Measurements from ENCODE around the gene TRDN. TPM values are rescaled to one million over a fixed set of nuclear protein-coding genes. Genes with fewer than 3 reads are reported as not detected.
"Not testable (repeated sequence)": the region's sequence is repeated elsewhere in the genome, so short reads cannot be mapped to it uniquely, and the experiment has no call there.

TRDN gene
- total RNA-seq, 3 donors from 2014 or later = 0.96 TPM; not detected in 2

GRCh38 chr6:123323452-123324329 lies 313.1 kb downstream of the TRDN start:
- H3K27ac ChIP-seq = no peak overlapping the region
- intact Hi-C loops (cut with DNase I; ENCODE audit: low total_unique reads) = no loop called here
- DNase-seq (ENCODE audit: low spot score in 2 of 2) = no peak
- no peak overlapping the region for H3K4me3 ChIP-seq
- no peaks in the 10 kb centered on the region for H3K27me3 ChIP-seq
- no peaks in the 10 kb centered on the region for H3K9me3 ChIP-seq
- H3K4me1 ChIP-seq = no peaks in the 10 kb centered on the region
- no peaks in the 10 kb centered on the region for H3K36me3 ChIP-seq
- TF ChIP-seq POLR2A (IDR thresholded peaks at IDR 0.05) (no peak), POLR2AphosphoS5 (IDR thresholded peaks at IDR 0.05) (no peak), CTCF (IDR thresholded peaks at IDR 0.05) (no peak)

DNA sequence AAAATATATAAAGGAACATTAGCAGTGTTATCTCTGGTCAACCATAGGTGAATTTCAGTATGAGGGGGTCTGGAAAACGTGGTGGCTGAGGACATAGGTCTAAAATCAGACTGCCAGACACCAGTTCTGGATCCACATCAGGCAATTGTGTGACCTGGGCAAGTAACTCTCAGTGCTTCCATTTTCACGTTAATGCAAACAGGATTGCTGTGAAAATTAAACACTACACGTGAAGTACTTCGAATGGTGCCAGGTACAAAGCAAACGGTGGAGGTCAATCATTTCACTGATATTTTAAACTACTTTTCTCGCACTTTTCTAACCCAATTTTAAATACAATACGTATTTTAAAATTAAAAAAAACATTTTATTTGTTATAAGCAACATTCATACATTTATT lies 315.7 kb downstream of the TRDN start:
- DNase-seq (ENCODE audit: low spot score in 2 of 2) = no peak
- Histone ChIP-seq H3K27me3 (no peaks in the 10 kb centered on the region), H3K27ac (no peak overlapping the region), H3K4me1 (no peaks in the 10 kb centered on the region), H3K9me3 (no peaks in the 10 kb centered on the region), H3K4me3 (no peak overlapping the region), H3K36me3 (no peaks in the 10 kb centered on the region)
- intact Hi-C loops (cut with DNase I; ENCODE audit: low total_unique reads) = no loop called here
- TF ChIP-seq POLR2A (IDR thresholded peaks at IDR 0.05) (no peak), POLR2AphosphoS5 (IDR thresholded peaks at IDR 0.05) (no peak), CTCF (IDR thresholded peaks at IDR 0.05) (no peak)

DNA sequence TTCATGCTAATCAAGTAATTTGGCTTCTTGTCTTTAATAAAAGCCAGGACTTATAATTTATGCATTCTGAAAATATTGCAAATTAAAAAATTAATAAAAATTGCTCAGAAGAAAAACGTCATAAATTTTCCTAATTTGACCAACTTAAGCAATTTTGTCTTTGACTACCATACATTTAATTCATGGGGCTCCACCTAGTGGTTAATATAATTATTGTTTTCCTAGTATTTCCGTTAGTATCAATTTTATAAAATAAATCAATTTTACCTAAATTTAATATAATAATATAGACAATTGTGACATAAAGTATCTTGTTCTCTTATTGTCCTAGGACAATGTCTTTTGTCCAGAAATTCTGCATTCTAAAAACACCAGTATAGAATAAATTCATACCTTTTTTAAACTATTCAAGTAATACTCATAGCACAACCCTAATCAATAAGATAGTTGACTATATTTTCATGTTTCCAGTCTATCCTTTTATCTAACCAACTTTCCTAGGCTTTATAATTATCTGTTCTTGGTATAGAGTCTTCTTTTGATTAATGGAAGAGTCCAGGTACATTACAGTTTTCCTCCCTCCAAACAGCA lies 319.9 kb downstream of the TRDN start:
- H3K27me3 ChIP-seq = no peaks in the 10 kb centered on the region
- no peaks in the 10 kb centered on the region for H3K4me1 ChIP-seq
- no peak for DNase-seq (ENCODE audit: low spot score in 2 of 2)
- H3K9me3 ChIP-seq = no peaks in the 10 kb centered on the region
- no peak overlapping the region for H3K27ac ChIP-seq
- H3K4me3 ChIP-seq = no peak overlapping the region
- intact Hi-C loops (cut with DNase I; ENCODE audit: low total_unique reads) = no loop called here
- no peak for TF ChIP-seq POLR2A (IDR thresholded peaks at IDR 0.05)
- TF ChIP-seq CTCF (IDR thresholded peaks at IDR 0.05) = peak in 2 of 3 donors; percentile 17 to 25
- no peaks in the 10 kb centered on the region for H3K36me3 ChIP-seq

DNA sequence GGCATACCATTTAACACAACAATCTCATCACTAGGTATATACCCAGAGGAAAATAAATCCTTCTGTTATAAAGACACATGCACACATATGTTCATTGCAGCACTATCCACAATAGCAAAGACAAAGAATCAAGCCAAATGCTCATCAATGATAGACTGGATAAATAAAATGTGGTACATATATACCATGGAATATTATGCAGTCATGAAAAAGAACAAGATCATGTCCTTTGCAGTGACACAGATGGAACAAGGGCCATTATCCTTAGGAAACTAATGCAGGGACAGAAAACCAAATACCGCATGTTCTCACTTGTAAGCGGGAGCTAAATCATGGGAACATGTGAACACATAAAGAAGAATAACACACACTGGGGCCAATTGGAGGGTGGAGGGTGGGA lies 322.3 kb downstream of the TRDN start:
- H3K36me3 ChIP-seq; DNase-seq (ENCODE audit: low spot score in 2 of 2); H3K4me3 ChIP-seq; intact Hi-C loops (cut with DNase I; ENCODE audit: low total_unique reads); H3K4me1 ChIP-seq; H3K27me3 ChIP-seq; H3K9me3 ChIP-seq; H3K27ac ChIP-seq: not testable (repeated sequence)

- intact Hi-C loops (cut with DNase I; ENCODE audit: low total_unique reads) = no loop called here
- H3K4me3 ChIP-seq = no peak overlapping the region
- H3K9me3 ChIP-seq = no peaks in the 10 kb centered on the region
- no peaks in the 10 kb centered on the region for H3K4me1 ChIP-seq
- no peaks in the 10 kb centered on the region for H3K36me3 ChIP-seq
- H3K27me3 ChIP-seq = no peaks in the 10 kb centered on the region
- TF ChIP-seq CTCF (IDR thresholded peaks at IDR 0.05) = no peak
- TF ChIP-seq POLR2A (IDR thresholded peaks at IDR 0.05) = no peak
- no peak overlapping the region for H3K27ac ChIP-seq
- no peak for DNase-seq (ENCODE audit: low spot score in 2 of 2)
These were observed 327.6 kb downstream of the TRDN start for GRCh38 chr6:123309130-123309529.

Data from breast epithelium (tissue), 4 donors.